Epithelial cell of alveolus of lung (primary cell): ENCODE results near the gene KCNN1. TPM values are rescaled to one million over a fixed set of nuclear protein-coding genes. Genes with fewer than 3 reads are reported as not detected.

ENCODE experiments used
- total RNA-seq: library from RNA; depleted of rRNA; stranded (reverse); fragments of >200 nt; gene quantifications from 2 replicates; pipeline ENCODE4 v1.2.1, GENCODE V29; 2015

Gene KCNN1
- total RNA-seq, result 0.13 and 1.8 TPM in 2 replicates

DNA sequence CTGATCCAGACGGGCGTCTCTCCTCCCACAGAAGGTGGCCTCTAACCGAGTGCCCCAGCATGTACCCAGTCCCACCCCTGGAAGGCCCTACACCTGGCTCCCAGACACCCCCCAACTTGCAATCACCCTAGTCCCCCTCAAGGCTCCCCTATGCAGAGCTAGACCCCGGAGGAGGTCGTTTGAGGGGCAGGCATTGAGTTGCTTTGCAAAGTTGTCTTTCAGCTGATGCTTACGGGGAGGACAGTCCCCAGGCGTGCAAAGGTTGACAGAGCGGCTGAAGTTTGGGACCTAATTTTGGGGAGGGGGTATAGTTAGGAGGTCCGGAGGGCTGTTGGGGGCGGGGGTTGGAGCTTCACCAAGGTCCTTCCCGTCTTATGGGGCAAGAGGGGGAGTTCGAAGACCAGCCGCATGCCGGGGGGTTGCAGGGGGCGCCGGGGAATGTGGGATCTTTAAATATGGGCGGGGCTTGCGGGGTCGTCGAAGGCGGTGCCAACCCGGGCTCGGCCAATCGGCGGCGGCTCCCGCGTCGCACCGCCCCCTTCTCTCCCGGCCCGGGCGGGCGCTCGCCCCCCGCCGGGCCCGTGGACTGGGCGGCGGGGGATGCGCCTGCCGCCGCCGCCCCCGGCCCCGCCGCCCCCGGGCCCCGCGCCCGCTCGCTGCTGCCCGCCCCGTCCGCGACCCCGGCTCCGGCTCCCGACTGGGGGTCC is at the start of gene KCNN1:
Gene KCNN1, plus strand, starts transcription at position 558 of the 707 bp plus-strand sequence. CDS start 6,782 bp downstream, outside the sequence.

DNA sequence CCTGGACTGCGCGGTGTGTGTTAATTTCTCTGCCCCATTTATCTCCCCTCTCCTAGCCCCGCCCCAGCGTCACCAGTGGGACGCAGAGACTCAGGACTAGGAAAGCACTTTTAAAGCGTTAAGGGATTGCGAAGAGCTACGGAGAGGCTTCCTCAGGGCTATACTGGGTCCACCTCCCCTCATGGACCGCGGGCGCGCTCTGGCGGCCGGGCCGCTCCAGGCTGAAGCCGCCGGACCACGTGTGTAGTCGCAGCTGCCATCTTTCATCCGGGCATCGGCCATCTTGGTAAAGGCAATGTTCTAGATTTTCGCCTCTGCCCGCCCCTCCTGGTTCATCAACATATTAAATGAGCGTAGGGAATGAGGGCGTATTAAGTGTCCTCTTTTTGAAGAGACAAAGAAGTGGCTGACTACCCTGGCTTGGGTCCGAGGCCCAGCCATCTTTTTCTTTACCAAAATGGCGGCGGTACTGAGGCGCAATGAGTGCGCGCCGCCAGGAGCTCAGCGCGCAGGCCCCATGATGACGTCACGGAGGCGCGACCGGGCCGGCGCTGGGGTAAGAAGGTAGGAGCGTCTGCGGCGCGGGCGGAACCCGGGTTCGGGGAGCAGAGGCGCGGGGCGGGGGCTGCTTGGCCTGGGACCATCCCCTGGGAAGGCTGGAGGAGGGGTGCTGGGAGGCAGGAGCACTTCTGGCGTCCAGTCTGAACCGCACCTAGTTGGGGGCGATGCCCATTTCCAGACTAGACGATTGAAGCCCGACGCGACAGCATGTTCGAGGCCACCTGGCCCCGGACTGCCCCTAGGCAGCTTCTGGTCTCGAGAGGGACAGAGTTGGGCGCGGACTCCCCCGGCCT is 34.2 kb upstream of the KCNN1 start, which contains the start of gene CCDC124:
Gene CCDC124, plus strand, starts transcription at position 531 of the 854 bp plus-strand sequence. CDS start 3,406 bp downstream, outside the sequence.

DNA sequence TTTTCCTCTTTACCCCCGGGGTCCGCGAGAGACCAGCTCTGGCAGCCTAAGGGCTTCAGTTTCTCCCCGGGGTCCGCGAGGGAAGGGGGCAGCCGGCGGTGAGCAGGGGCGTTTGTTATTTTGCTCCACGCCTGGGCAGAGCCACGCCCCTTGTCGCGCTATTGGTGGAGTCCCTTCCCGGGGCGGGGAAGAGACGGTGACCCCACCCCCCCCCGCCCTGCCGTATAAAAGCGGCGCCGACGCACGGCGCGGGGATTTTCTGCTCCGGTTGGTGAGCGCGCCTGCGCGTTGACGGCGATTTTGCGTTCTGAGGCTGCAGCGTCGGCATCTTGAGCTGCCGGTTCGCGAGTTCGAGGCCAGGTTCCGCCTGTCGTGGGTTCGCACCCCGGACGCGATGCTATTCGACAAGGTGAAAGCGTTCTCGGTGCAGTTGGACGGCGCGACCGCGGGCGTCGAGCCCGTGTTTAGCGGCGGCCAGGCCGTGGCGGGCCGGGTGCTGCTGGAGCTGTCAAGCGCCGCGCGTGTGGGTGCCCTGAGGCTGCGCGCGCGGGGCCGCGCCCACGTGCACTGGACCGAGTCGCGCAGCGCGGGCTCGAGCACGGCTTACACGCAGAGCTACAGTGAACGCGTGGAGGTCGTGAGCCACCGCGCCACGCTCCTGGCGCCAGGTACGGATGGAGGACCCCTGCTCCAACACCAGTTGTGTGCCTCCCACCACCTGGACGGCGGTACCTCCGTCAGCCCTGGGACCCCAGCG is 41.2 kb downstream of the KCNN1 start, which contains the start of gene ARRDC2:
Gene ARRDC2, plus strand, starts transcription at position 254 of the 757 bp plus-strand sequence. Its CDS starts 141 bp downstream, at position 395.

Other genes starting within 250 kb of the KCNN1 start
- 39.2 and 48.3 TPM in 2 replicates for gene MAP1S, start 247.6 kb upstream of the KCNN1 start, total RNA-seq
- gene FCHO1, start 215.6 kb upstream of the KCNN1 start, total RNA-seq, result 3.0 and 4.3 TPM in 2 replicates
- 0.91 TPM in 1 of 2 replicates, not detected in the other for gene B3GNT3, start 172.0 kb upstream of the KCNN1 start, total RNA-seq
- not detected in 2 replicates for gene INSL3, start 145.6 kb upstream of the KCNN1 start, total RNA-seq
- 4.5 and 9.9 TPM in 2 replicates for gene JAK3, start 119.1 kb upstream of the KCNN1 start, total RNA-seq
- 1,641 and 2,790 TPM in 2 replicates for gene RPL18A, start 107.2 kb upstream of the KCNN1 start, total RNA-seq
- gene SLC5A5, start 95.2 kb upstream of the KCNN1 start, total RNA-seq, result not detected in 2 replicates
- gene CCDC124, start 34.1 kb upstream of the KCNN1 start, total RNA-seq, result 89.5 and 98.8 TPM in 2 replicates
- 12.9 and 16.9 TPM in 2 replicates for gene ARRDC2, start 41.1 kb downstream of the KCNN1 start, total RNA-seq
- gene IL12RB1, start 119.8 kb downstream of the KCNN1 start, total RNA-seq, result not detected in 2 replicates
- 3.5 and 5.9 TPM in 2 replicates for gene MAST3, start 130.7 kb downstream of the KCNN1 start, total RNA-seq
- gene PIK3R2, start 186.1 kb downstream of the KCNN1 start, total RNA-seq, result 20.3 and 35.1 TPM in 2 replicates
- 9.3 TPM in 1 of 2 replicates, not detected in the other for gene IFI30, start 206.7 kb downstream of the KCNN1 start, total RNA-seq
- 26.7 and 39.2 TPM in 2 replicates for gene MPV17L2, start 226.1 kb downstream of the KCNN1 start, total RNA-seq
- 1.8 and 14.8 TPM in 2 replicates for gene RAB3A, start 236.9 kb downstream of the KCNN1 start, total RNA-seq